Lung (tissue), 4 donors: Measurements from ENCODE around the gene ARL5A. TPM values are rescaled to one million over a fixed set of nuclear protein-coding genes. Genes with fewer than 3 reads are reported as not detected.

Source experiments
- polyA plus RNA-seq, 2 donors: library from polyadenylated mRNA; stranded (reverse); fragments of 200-250 nt; gene quantifications; one replicate each; pipeline ENCODE4 v1.2.1, GENCODE V29; 2013
- total RNA-seq, 2 donors: library from RNA; depleted of rRNA in 1 of 2; stranded (reverse); fragments of >200 nt in 1 of 2; gene quantifications; one replicate each; pipeline ENCODE4 v1.2.1, GENCODE V29; 2014 to 2021
- donor health status: Bipolar disorder and iron deficiency.
- donor health status: healthy.
- donor health status: DM: yes; HTN: yes; CAD: no.

ARL5A gene
- total and polyA plus RNA-seq, 4 donors: 11.3 to 107 (median 34.0) TPM

Other genes with a start within 250 kb of the ARL5A start
- gene NEB, start 93.9 kb downstream of the ARL5A start, total RNA-seq: 1 to 10 TPM in 1 of 2 donors, under 1 TPM in 1; 0.83 to 2.1 TPM
- gene NEB, start 93.9 kb downstream of the ARL5A start, polyA plus RNA-seq: 1 to 10 TPM in 1 of 2 donors, under 1 TPM in 1; 0.52 to 1.2 TPM